Suprapubic skin (tissue), 3 donors: Measurements from ENCODE around the gene PHF8.

ENCODE experiments used
- POLR2A ChIP-seq, 2 donors: fragments of 450-650 bp; IDR thresholded peaks; one replicate each; pipeline ENCODE4 v1.6.1; 2017; ENCODE audit warnings: antibody characterized with exemption in 2 of 2, mild to moderate bottlenecking in 2 of 2, moderate library complexity in 2 of 2
- TF ChIP-seq, protein P1 (sequence below), 2 donors: fragments of 200-600 bp in 1 of 2; fragments of 450-650 bp in 1 of 2; sonication (generic) in 1 of 2; IDR thresholded peaks; one replicate each; pipeline ENCODE4 v1.5.1; 2016 to 2019; ENCODE audit warnings: antibody characterized with exemption in 2 of 2, mild to moderate bottlenecking in 1 of 2, moderate library complexity in 1 of 2

DNA sequence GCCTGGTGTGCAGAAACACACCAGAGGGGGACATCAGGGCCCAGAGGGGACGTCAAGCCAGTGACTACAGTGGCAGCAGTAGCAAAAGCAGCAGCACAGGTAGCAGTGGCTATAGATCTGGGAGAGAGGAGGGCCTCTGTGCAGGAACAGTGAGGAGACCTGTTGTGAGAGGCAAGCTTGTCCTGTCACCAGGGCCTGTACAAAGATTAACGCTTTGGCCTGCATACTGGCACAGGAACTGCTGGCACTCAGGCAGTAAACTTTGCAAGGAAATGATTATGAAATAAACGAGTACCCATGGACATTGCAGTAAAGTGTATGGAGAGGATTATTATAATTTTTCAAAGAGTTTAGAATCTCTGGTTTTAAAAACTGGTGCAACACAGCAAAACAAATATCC, 5.5 kb upstream of the PHF8 start:
- TF ChIP-seq, protein P1, sequence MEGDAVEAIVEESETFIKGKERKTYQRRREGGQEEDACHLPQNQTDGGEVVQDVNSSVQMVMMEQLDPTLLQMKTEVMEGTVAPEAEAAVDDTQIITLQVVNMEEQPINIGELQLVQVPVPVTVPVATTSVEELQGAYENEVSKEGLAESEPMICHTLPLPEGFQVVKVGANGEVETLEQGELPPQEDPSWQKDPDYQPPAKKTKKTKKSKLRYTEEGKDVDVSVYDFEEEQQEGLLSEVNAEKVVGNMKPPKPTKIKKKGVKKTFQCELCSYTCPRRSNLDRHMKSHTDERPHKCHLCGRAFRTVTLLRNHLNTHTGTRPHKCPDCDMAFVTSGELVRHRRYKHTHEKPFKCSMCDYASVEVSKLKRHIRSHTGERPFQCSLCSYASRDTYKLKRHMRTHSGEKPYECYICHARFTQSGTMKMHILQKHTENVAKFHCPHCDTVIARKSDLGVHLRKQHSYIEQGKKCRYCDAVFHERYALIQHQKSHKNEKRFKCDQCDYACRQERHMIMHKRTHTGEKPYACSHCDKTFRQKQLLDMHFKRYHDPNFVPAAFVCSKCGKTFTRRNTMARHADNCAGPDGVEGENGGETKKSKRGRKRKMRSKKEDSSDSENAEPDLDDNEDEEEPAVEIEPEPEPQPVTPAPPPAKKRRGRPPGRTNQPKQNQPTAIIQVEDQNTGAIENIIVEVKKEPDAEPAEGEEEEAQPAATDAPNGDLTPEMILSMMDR (IDR thresholded peaks at IDR 0.05): no peak
- no peak for TF ChIP-seq POLR2A (IDR thresholded peaks at IDR 0.05)
